Activated naive CD4-positive, alpha-beta T cell treated with anti-CD3 and anti-CD28 coated beads for 36 hours (primary cell): ENCODE measurements around the gene TIMM17B. TPM values are rescaled to one million over a fixed set of nuclear protein-coding genes. Genes with fewer than 3 reads are reported as not detected.
"Not testable (repeated sequence)": the region's sequence is repeated elsewhere in the genome, so short reads cannot be mapped to it uniquely, and the experiment has no call there.

Source experiments
- CTCF ChIA-PET: fragments of 350-600 bp; sonication (Branson Sonifier 250); formaldehyde crosslinking; loops from one replicate; lab custom pipeline; 2021; ENCODE audit warnings: antibody characterized with exemption; lab: Charles Lee
- DNase-seq: peaks from one replicate; pipeline ENCODE4 v3.0.0-alpha.2; 2020
- H3K27ac Mint-ChIP-seq: one replicate; pipeline ENCODE4 v1.8.0; 2021; ENCODE audit warnings: mild to moderate bottlenecking, mixed read lengths
- H3K27me3 Mint-ChIP-seq: one replicate; pipeline ENCODE4 v1.8.0; 2021; ENCODE audit warnings: low read depth, mixed read lengths
- H3K36me3 Mint-ChIP-seq: one replicate; pipeline ENCODE4 v1.8.0; 2021; ENCODE audit warnings: low read depth, mixed read lengths
- H3K4me1 Mint-ChIP-seq: one replicate; pipeline ENCODE4 v1.8.0; 2021; ENCODE audit warnings: low read depth, mixed read lengths
- H3K4me3 Mint-ChIP-seq: one replicate; pipeline ENCODE4 v1.8.0; 2021; ENCODE audit warnings: mild to moderate bottlenecking, moderate library complexity, mixed read lengths
- H3K9me3 Mint-ChIP-seq: one replicate; pipeline ENCODE4 v1.8.0; 2021; ENCODE audit warnings: mixed read lengths
- intact Hi-C: fragments of 100-400 bp; cut with micrococcal nuclease; formaldehyde crosslinking; loops from one replicate; pipeline ENCODE4 v1.15.1; 2023
- total RNA-seq, 2 experiments: library from RNA; stranded (reverse); gene quantifications; one replicate each; pipeline ENCODE4 v1.2.3, GENCODE V29; 2021

The TIMM17B gene
- total RNA-seq, 2 experiments from 2014 or later, result 88.0 to 94.9 TPM

DNA sequence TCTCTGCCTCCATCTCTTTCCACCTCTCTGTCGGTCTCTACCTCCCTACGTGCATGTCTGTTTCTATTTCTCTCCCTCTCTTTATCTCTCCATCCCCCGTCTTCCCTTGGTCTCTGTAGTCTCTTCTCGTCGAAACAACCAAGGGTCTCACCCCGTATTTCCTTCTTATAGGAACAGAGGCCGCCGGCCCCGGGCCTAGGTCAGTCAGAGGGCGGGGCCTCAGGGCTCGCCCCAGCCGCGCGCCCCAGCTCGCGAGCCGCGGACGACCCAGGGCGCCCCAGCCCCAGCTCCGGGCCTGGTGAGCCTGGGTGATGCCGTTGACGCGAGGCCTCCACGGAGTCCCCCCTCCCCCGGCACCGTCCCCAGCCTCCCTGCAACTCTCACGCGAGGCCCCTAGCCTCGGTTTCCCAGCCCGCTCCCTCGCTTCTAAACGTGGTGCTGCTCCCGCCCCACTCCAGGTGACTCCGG lies 6.6 kb downstream of the TIMM17B start:
- CTCF ChIA-PET, result interaction anchor here (0.6 to 3.0 kb wide), 5 partner anchors 21 to 153 kb away, joined by 3 to 15 read pairs (median 5); partner anchors contain the start of gene TFE3
- Mint-ChIP-seq H3K9me3 (no peaks in the 10 kb centered on the region), H3K4me3 (peak overlapping the region; percentile 80), H3K27me3 (no peaks in the 10 kb centered on the region), H3K27ac (peak overlapping the region; percentile 55), H3K4me1 (peaks cover 21% of the 10 kb centered on the region), H3K36me3 (peaks cover 3% of the 10 kb centered on the region)
- DNase-seq, result no peak
- intact Hi-C loops, result loop anchor here (1.0 to 5.0 kb wide), 6 partner anchors 21 to 259 kb away; partner anchors contain the start of gene HDAC6

GRCh38 chrX:48890296-48890925 lies 7.2 kb downstream of the TIMM17B start:
- H3K4me3 Mint-ChIP-seq, result peak overlapping the region; percentile 80
- H3K27ac Mint-ChIP-seq, result peak overlapping the region; percentile 55
- no peak for DNase-seq
- CTCF ChIA-PET, result interaction anchor here (1.3 to 1.9 kb wide), 2 partner anchors 22 to 52 kb away, joined by 3 to 6 read pairs; no protein-coding TSS in a partner anchor
- peaks cover 20% of the 10 kb centered on the region for H3K4me1 Mint-ChIP-seq
- H3K27me3 Mint-ChIP-seq, result no peaks in the 10 kb centered on the region
- H3K36me3 Mint-ChIP-seq, result peaks cover 2% of the 10 kb centered on the region
- H3K9me3 Mint-ChIP-seq, result no peaks in the 10 kb centered on the region
- intact Hi-C loops, result loop anchor here (2.0 to 5.0 kb wide), 2 partner anchors 88 to 258 kb away; partner anchors contain the start of gene HDAC6

DNA sequence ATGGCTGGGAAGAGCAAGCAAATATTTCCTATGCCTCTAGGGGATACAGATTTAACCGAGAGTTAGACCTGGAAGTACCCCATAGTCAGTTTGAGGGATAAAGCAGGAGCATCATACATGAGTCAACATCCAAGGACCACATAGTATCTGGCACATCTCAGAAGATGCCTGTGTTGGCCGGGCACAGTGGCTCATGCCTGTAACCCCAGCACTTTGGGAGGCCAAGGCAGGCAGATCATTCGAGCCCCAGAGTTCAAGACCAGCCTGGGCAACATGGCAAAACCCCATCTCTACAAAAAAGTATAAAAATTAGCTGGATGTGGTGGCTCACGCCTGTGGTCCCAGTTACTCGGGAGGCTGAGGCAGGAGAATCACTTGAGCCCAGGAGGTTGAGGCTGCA lies 11.0 kb downstream of the TIMM17B start:
- H3K36me3 Mint-ChIP-seq, H3K4me3 Mint-ChIP-seq, H3K27me3 Mint-ChIP-seq, H3K4me1 Mint-ChIP-seq, DNase-seq, H3K9me3 Mint-ChIP-seq, intact Hi-C loops, H3K27ac Mint-ChIP-seq: not testable (repeated sequence)
- CTCF ChIA-PET, result interaction anchor here (0.7 kb wide), 1 partner anchor 384 kb away, joined by 3 read pairs; no protein-coding TSS in a partner anchor

DNA sequence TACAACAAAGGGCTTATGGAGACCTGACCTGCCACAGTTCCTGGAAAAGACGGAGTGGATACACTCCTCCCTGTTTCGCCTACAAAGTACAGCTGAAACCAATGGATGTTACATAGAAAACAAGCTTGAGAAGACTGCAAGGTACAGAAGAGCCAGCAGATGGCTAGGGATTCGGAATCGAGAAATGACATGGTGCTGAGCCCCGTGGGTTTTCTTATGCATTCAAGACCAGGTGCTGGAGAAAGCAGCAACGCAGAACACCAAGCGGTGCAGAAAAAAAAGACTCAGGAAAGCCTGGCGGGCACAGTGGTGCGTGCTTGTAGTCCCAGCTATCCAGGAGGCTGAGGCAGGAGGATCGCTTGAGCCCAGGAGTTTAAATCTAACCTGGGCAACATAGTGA lies 13.8 kb downstream of the TIMM17B start:
- Mint-ChIP-seq H3K9me3 (no peaks in the 10 kb centered on the region), H3K27ac (no peak overlapping the region), H3K27me3 (no peaks in the 10 kb centered on the region), H3K4me1 (no peaks in the 10 kb centered on the region), H3K4me3 (no peak overlapping the region), H3K36me3 (no peaks in the 10 kb centered on the region)
- CTCF ChIA-PET, result no interaction called here
- DNase-seq, result no peak
- intact Hi-C loops, result no loop called here

DNA sequence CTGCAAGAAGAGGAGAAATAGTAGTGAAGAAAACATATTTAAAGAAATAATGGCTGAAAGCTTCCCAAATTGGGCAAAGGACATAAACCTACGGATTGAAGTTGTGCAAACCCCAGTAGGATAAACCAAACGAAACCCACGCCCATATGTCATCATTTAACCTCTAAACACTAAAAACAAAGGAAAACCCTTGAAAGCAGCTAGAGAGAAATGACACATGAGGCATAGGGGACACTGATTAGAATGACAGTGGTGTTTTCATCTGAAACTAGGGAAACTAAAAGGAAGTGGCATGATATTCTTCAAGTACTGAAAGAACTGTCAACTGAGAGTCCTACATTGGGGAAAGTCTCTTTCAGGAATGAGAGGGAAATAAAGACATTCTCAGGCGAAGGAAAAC lies 20.6 kb downstream of the TIMM17B start:
- H3K27me3 Mint-ChIP-seq, H3K36me3 Mint-ChIP-seq, intact Hi-C loops, H3K27ac Mint-ChIP-seq, H3K9me3 Mint-ChIP-seq, H3K4me3 Mint-ChIP-seq, DNase-seq, H3K4me1 Mint-ChIP-seq: not testable (repeated sequence)
- CTCF ChIA-PET, result interaction anchor here (0.6 kb wide), 1 partner anchor 22 kb away, joined by 3 read pairs; no protein-coding TSS in a partner anchor

DNA sequence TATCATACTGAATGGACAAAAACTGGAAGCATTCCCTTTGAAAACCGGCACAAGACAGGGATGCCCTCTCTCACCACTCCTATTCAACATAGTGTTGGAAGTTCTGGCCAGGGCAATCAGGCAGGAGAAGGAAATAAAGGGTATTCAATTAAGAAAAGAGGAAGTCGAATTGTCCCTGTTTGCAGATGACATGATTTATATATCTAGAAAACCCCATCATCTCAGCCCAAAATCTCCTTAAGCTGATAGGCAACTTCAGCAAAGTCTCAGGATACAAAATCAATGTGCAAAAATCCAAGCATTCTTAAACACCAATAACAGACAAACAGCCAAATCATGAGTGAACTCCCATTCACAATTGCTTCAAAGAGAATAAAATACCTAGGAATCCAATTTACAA lies 25.6 kb downstream of the TIMM17B start:
- CTCF ChIA-PET, H3K27me3 Mint-ChIP-seq, H3K4me1 Mint-ChIP-seq, H3K9me3 Mint-ChIP-seq, H3K36me3 Mint-ChIP-seq, H3K27ac Mint-ChIP-seq, DNase-seq, intact Hi-C loops, H3K4me3 Mint-ChIP-seq: not testable (repeated sequence)

- CTCF ChIA-PET, result no interaction called here
- Mint-ChIP-seq H3K36me3 (no peaks in the 10 kb centered on the region), H3K4me1 (no peaks in the 10 kb centered on the region), H3K27ac (no peak overlapping the region), H3K9me3 (no peaks in the 10 kb centered on the region), H3K4me3 (no peak overlapping the region), H3K27me3 (no peaks in the 10 kb centered on the region)
- intact Hi-C loops, result no loop called here
- no peak for DNase-seq
Observed at GRCh38 chrX:48864210-48864609, 33.4 kb downstream of the TIMM17B start.

DNA sequence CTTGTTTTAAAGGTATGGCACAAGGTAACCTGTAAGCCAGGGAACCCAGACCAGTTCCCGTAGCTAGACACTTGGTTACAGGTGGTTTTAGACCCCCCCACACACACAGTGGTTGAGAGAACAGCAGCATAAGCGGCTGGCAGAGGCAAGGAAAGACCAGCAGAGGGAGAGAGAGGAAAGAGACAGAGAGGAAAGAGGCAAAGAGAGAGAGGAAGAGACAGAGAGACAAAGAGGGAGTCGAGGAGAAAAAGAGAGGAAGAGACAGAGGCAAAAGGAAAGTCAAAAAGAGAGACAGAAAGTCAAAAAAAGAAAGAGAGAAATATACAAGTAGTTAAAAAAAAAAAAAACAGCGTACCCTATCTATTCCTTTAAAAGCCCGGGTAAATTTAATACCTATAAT lies 42.7 kb downstream of the TIMM17B start:
- CTCF ChIA-PET, result interaction anchor here (0.5 to 0.6 kb wide), 3 partner anchors 22 to 288 kb away, joined by 3 to 4 read pairs (median 3); no protein-coding TSS in a partner anchor
- no peak overlapping the region for H3K27ac Mint-ChIP-seq
- no peak overlapping the region for H3K4me3 Mint-ChIP-seq
- H3K36me3 Mint-ChIP-seq, result no peaks in the 10 kb centered on the region
- no peaks in the 10 kb centered on the region for H3K27me3 Mint-ChIP-seq
- no peaks in the 10 kb centered on the region for H3K9me3 Mint-ChIP-seq
- peaks cover 3% of the 10 kb centered on the region for H3K4me1 Mint-ChIP-seq
- peak; percentile 30 for DNase-seq
- intact Hi-C loops, result no loop called here

GRCh38 chrX:48854121-48854804 lies 43.3 kb downstream of the TIMM17B start:
- H3K4me1 Mint-ChIP-seq, DNase-seq, H3K27ac Mint-ChIP-seq, intact Hi-C loops, H3K4me3 Mint-ChIP-seq, H3K36me3 Mint-ChIP-seq, H3K9me3 Mint-ChIP-seq, H3K27me3 Mint-ChIP-seq: not testable (repeated sequence)
- CTCF ChIA-PET, result interaction anchor here (0.5 to 0.6 kb wide), 4 partner anchors 9 to 287 kb away, joined by 3 to 4 read pairs (median 3); no protein-coding TSS in a partner anchor

- H3K4me3 Mint-ChIP-seq, intact Hi-C loops, H3K9me3 Mint-ChIP-seq, H3K36me3 Mint-ChIP-seq, CTCF ChIA-PET, H3K27ac Mint-ChIP-seq, DNase-seq, H3K27me3 Mint-ChIP-seq, H3K4me1 Mint-ChIP-seq: not testable (repeated sequence)
Observed at GRCh38 chrX:48853494-48853893, 44.1 kb downstream of the TIMM17B start.

DNA sequence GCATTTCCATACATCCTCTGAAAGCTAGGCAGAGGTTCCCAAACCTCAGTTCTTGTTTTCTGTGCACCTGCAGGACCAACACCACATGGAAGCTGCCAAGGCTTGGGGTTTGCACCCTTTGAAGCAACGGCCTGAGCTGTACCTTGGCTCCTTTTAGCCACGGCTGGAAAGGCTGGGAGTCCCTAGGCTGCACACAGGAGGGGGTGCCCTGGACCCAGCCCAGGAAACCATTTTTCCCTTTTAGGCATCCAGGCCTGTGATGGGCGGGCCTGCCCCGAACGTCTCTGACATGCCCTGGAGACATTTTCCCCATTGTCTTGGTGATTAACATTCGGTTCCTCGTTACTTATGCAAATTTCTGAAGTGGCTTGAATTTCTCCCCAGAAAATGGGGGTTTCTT lies 44.7 kb downstream of the TIMM17B start:
- H3K4me1 Mint-ChIP-seq, result peaks cover 9% of the 10 kb centered on the region
- no peaks in the 10 kb centered on the region for H3K27me3 Mint-ChIP-seq
- no peak overlapping the region for H3K4me3 Mint-ChIP-seq
- no peaks in the 10 kb centered on the region for H3K36me3 Mint-ChIP-seq
- DNase-seq, result no peak
- intact Hi-C loops, result no loop called here
- H3K9me3 Mint-ChIP-seq, result no peaks in the 10 kb centered on the region
- CTCF ChIA-PET, result no interaction called here
- no peak overlapping the region for H3K27ac Mint-ChIP-seq

GRCh38 chrX:48848847-48849246 lies 48.7 kb downstream of the TIMM17B start:
- no peaks in the 10 kb centered on the region for H3K9me3 Mint-ChIP-seq
- intact Hi-C loops, result no loop called here
- H3K27me3 Mint-ChIP-seq, result no peaks in the 10 kb centered on the region
- H3K4me3 Mint-ChIP-seq, result no peak overlapping the region
- H3K36me3 Mint-ChIP-seq, result no peaks in the 10 kb centered on the region
- no peak for DNase-seq
- peaks cover 6% of the 10 kb centered on the region for H3K4me1 Mint-ChIP-seq
- CTCF ChIA-PET, result interaction anchor here (1.1 kb wide), 1 partner anchor 50 kb away, joined by 3 read pairs; no protein-coding TSS in a partner anchor
- H3K27ac Mint-ChIP-seq, result no peak overlapping the region
